Measurements from ENCODE around the gene FAM200C. TPM values are rescaled to one million over a fixed set of nuclear protein-coding genes. Genes with fewer than 3 reads are reported as not detected.

FAM200C gene
- total and polyA plus RNA-seq, 2 of the 13 experiments (the other 11 are each of a cell fraction or from before 2014, with no cell fraction given): 3.2 to 4.7 TPM

GRCh38 chr5:160421625-160422258 is 21.9 kb upstream of the FAM200C start, which contains the start of gene PTTG1 (continued):
- TF ChIP-seq ZNF83 (CRISPR knock-in tag; IDR thresholded peaks at IDR 0.05; ENCODE audit: borderline replicate concordance) (no peak), KLF16 (CRISPR knock-in tag; IDR thresholded peaks at IDR 0.05) (peak in 1 of 2 experiments; percentile 67; a peak in 2 of 4 replicates), YEATS2 (CRISPR knock-in tag; IDR thresholded peaks at IDR 0.05; ENCODE audit: borderline replicate concordance) (peak; percentile 40; the same call in 1 of the 2 replicates), ZNF451 (CRISPR knock-in tag; IDR thresholded peaks at IDR 0.05) (no peak), ZNF598 (CRISPR knock-in tag; IDR thresholded peaks at IDR 0.05; ENCODE audit: borderline replicate concordance) (no peak), HBP1 (CRISPR knock-in tag; IDR thresholded peaks at IDR 0.05; ENCODE audit: low read depth) (peak; percentile 97), DZIP1 (CRISPR knock-in tag; IDR thresholded peaks at IDR 0.05) (no peak), MBD4 (IDR thresholded peaks at IDR 0.05; ENCODE audit: borderline replicate concordance, low read length) (no peak), RAD21 (CRISPR knock-in tag; IDR thresholded peaks at IDR 0.05) (no peak), MXD1 (CRISPR knock-in tag; IDR thresholded peaks at IDR 0.05) (no peak; the same call in 1 of the 2 replicates), EHMT2 (IDR thresholded peaks at IDR 0.05; ENCODE audit: borderline replicate concordance, low read depth, low read length) (no peak), GABPA (IDR thresholded peaks at IDR 0.05; ENCODE audit: low read depth, low read length) (no peak), GABPA (CRISPR knock-in tag; IDR thresholded peaks at IDR 0.05; ENCODE audit: low read depth) (0 out of 2 replicates have a peak, but pooled peaks have one; percentile 8), ATF4 (CRISPR knock-in tag; IDR thresholded peaks at IDR 0.05) (no peak), POGK (CRISPR knock-in tag; conservative IDR thresholded peaks at IDR 0.05) (peak; percentile 65; the same call in 1 of the 2 replicates), HMGXB4 (CRISPR knock-in tag; IDR thresholded peaks at IDR 0.05; ENCODE audit: borderline replicate concordance in 1 of 2, low read depth in 1 of 2) (no peak), SIX1 (CRISPR knock-in tag; IDR thresholded peaks at IDR 0.05; ENCODE audit: borderline replicate concordance) (no peak), ZNF660 (CRISPR knock-in tag; IDR thresholded peaks at IDR 0.05; ENCODE audit: borderline replicate concordance, low read depth) (no peak), RBM22 (optimal IDR thresholded peaks at IDR 0.05; ENCODE audit: low read length) (no peak), SIN3B (IDR thresholded peaks at IDR 0.05; ENCODE audit: low read length) (peak; percentile 63; the same call in 1 of the 2 replicates)

Data from HepG2 (cell line).